B cell (primary cell): ENCODE measurements around the gene TIMP2. TPM values are rescaled to one million over a fixed set of nuclear protein-coding genes. Genes with fewer than 3 reads are reported as not detected.

Experiments used
- ATAC-seq: fragments of 200-7000 bp; cut with Tn5 transposase; one replicate; pipeline ENCODE4 v1.10.0; 2021; ENCODE audit warnings: low read depth, mild to moderate bottlenecking, moderate number of reproducible peaks, moderate library complexity
- CTCF ChIA-PET: fragments of 350-600 bp; sonication (Branson Sonifier 250); formaldehyde crosslinking; loops from one replicate; lab custom pipeline; 2021; ENCODE audit warnings: antibody characterized with exemption, inconsistent platforms; lab: Charles Lee
- POLR2A ChIA-PET: fragments of 350-600 bp; sonication (Branson Sonifier 250); formaldehyde crosslinking; loops from one replicate; lab custom pipeline; 2021; ENCODE audit warnings: antibody characterized with exemption; lab: Charles Lee
- DNase-seq: peaks from one replicate; pipeline ENCODE4 v3.0.0; 2013
- H2AFZ ChIP-seq: 2 replicates; pipeline ENCODE4 v1.6.1; 2012; ENCODE audit warnings: mild to moderate bottlenecking, low read depth, low read length; ENCODE audit not compliant: insufficient read depth, poor library complexity, severe bottlenecking
- H3K27ac ChIP-seq, 2 donors: 1 replicate in 1 of 2; 2 replicates in 1 of 2; pipeline ENCODE4 v1.5.1; 2012 to 2013; ENCODE audit warnings: low read length in 2 of 2, mild to moderate bottlenecking in 2 of 2, moderate library complexity in 1 of 2
- H3K27me3 ChIP-seq, 4 experiments: fragments of 200-600 bp in 1 of 4; sonication (generic) in 1 of 4; replicated peaks in 1 of 4; 1 replicate in 2 of 4; 2 replicates in 2 of 4; pipeline versions ENCODE4 v1.6.1 to v1.7.0; 2013 to 2016; ENCODE audit warnings: low read length in 3 of 4, mild to moderate bottlenecking in 2 of 4, mixed read lengths in 1 of 4, moderate library complexity in 1 of 4; ENCODE audit not compliant: insufficient read depth in 4 of 4, control insufficient read depth in 3 of 4; ENCODE audit errors: control extremely low read depth in 1 of 4
- H3K36me3 ChIP-seq, 2 experiments: replicated peaks in 1 of 2; 1 replicate in 1 of 2; 2 replicates in 1 of 2; pipeline versions ENCODE4 v1.6.1 to v1.7.1; 2013; ENCODE audit warnings: low read length in 1 of 2; ENCODE audit not compliant: insufficient read depth in 2 of 2, control insufficient read depth in 1 of 2; ENCODE audit errors: control extremely low read depth in 1 of 2, extremely low read depth in 1 of 2
- H3K4me1 ChIP-seq, 2 donors: fragments of 200-600 bp in 1 of 2; sonication (generic) in 1 of 2; 1 replicate in 1 of 2; 2 replicates in 1 of 2; pipeline versions ENCODE4 v1.5.1 to v1.6.1; 2013 to 2017; ENCODE audit warnings: low read length in 2 of 2; ENCODE audit not compliant: control insufficient read depth in 2 of 2, insufficient read depth in 2 of 2
- H3K4me2 ChIP-seq: replicated peaks from 2 replicates; pipeline ENCODE3; 2012; ENCODE audit warnings: mild to moderate bottlenecking, low read depth, low read length; ENCODE audit not compliant: poor library complexity, severe bottlenecking
- H3K4me3 ChIP-seq, 5 experiments: fragments of 200-600 bp in 1 of 5; sonication (generic) in 1 of 5; 1 replicate in 3 of 5; 2 replicates in 2 of 5; pipeline versions ENCODE4 v1.5.1 to v1.7.0; 2011 to 2016; ENCODE audit warnings: low read length in 4 of 5, mild to moderate bottlenecking in 4 of 5, low read depth in 2 of 5, control low read depth in 1 of 5, moderate library complexity in 1 of 5; ENCODE audit not compliant: insufficient read depth in 1 of 5; ENCODE audit errors: control extremely low read depth in 1 of 5, extremely low read depth in 1 of 5
- H3K79me2 ChIP-seq: fragments of 200-600 bp; sonication (generic); one replicate; pipeline ENCODE4 v1.6.0; 2016; ENCODE audit warnings: low read length; ENCODE audit not compliant: control insufficient read depth, insufficient read depth
- H3K9ac ChIP-seq: fragments of 200-600 bp; sonication (generic); 2 replicates; pipeline ENCODE4 v1.6.1; 2017; ENCODE audit warnings: mild to moderate bottlenecking, low read length, moderate library complexity
- H3K9me3 ChIP-seq, 3 donors: one replicate each; pipeline versions ENCODE4 v1.6.1 to v1.7.1; 2013; ENCODE audit warnings: low read length in 2 of 3; ENCODE audit not compliant: control insufficient read depth in 2 of 3, insufficient read depth in 1 of 3; ENCODE audit errors: control extremely low read depth in 1 of 3
- H4K20me1 ChIP-seq: 2 replicates; pipeline ENCODE4 v1.6.0; 2012; ENCODE audit warnings: mild to moderate bottlenecking, low read length; ENCODE audit not compliant: insufficient read depth, control insufficient read depth, poor library complexity, severe bottlenecking
- H3K27ac Mint-ChIP-seq: one replicate; pipeline ENCODE4 v1.8.0; 2021; ENCODE audit warnings: mixed read lengths
- H3K27me3 Mint-ChIP-seq: one replicate; pipeline ENCODE4 v1.8.0; 2021; ENCODE audit warnings: mixed read lengths
- H3K4me1 Mint-ChIP-seq: one replicate; pipeline ENCODE4 v1.8.0; 2021; ENCODE audit warnings: mixed read lengths
- H3K4me3 Mint-ChIP-seq: one replicate; pipeline ENCODE4 v1.8.0; 2021; ENCODE audit warnings: mixed read lengths
- H3K9me3 Mint-ChIP-seq: one replicate; pipeline ENCODE4 v1.8.0; 2022; ENCODE audit warnings: mixed read lengths; ENCODE audit not compliant: insufficient read depth
- CTCF ChIP-seq: fragments of 200-600 bp; IDR thresholded peaks from one replicate; pipeline ENCODE4 v1.8.0; 2022; ENCODE audit warnings: antibody characterized with exemption, mild to moderate bottlenecking
- EZH2 ChIP-seq: IDR thresholded peaks from 2 replicates; pipeline ENCODE4 v1.6.1; 2012; ENCODE audit warnings: borderline replicate concordance, low read depth, mild to moderate bottlenecking, moderate library complexity, low read length; ENCODE audit not compliant: insufficient read depth, poor library complexity, severe bottlenecking
- WGBS: methylation state at CpG from one replicate; pipeline ENCODE4 v1.1.5; 2013; ENCODE audit warnings: missing lambda C conversion rate; ENCODE audit not compliant: insufficient coverage; 5-methylcytosine and 5-hydroxymethylcytosine counted together
- intact Hi-C: fragments of 100-400 bp; cut with micrococcal nuclease; formaldehyde crosslinking; loops from one replicate; pipeline ENCODE4 v1.10.0; 2022
- polyA plus RNA-seq: library from polyadenylated mRNA; depleted of rRNA; stranded (reverse); fragments of >200 nt; gene quantifications from 2 replicates; pipeline ENCODE4 v1.2.3, GENCODE V29; 2012
- total RNA-seq, 2 donors: library from RNA; stranded (reverse); fragments of 120-200 nt in 1 of 2; gene quantifications; 1 replicate in 1 of 2; 2 replicates in 1 of 2; pipeline versions ENCODE4 v1.2.3 to v1.2.4, GENCODE V29; 2013 to 2022

Gene TIMP2
- total and polyA plus RNA-seq, 2 donors (not counting 1 experiment from before 2014, with no cell fraction given) = 4.8 to 10.0 TPM

DNA sequence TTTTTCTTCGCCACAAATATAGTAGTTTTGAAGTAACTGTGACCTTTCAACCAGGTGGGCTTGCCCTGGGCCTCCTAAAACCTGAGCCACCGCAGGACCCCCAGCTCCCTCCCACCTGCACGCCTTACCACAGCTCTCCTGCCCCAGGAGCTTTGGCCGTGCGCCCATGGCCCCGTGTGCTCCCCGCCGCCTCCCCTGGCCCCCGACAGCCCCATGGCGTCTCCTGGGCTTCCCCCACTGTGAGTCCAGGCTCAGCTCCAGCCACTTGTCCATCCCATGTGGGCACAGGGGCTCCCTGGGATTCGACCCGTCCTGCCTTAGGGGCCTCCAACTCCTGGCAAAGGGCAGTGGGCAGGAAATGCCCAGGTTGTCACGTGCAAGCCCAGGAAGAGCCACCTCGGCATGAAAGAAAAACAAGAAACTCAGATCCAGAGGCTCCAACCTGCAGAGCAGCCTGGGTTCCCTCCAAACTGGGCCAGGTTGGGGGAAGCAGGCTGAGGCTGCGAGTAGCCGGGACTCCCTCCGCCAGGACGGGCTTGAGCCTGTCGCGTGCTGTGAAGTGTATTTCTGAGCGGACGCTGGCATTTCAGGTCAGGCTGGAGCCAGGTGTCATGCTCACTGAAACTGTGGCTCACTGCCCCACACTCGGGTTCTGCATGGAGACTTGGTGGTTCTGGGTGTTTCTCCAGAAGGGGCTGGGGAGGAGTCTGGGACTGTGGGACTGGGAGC, 48.8 kb upstream of the TIMP2 start:
- Histone ChIP-seq H3K27me3 (no peaks in the 10 kb centered on the region), H3K9me3 (no peaks in the 10 kb centered on the region), H3K79me2 (no peaks in the 10 kb centered on the region), H3K27ac (no peak overlapping the region), H2AFZ (no peak overlapping the region), H4K20me1 (no peaks in the 10 kb centered on the region), H3K4me1 (peaks cover 11 to 28% of the 10 kb centered on the region in 2 donors), H3K9ac (no peak overlapping the region), H3K36me3 (no peaks in the 10 kb centered on the region), H3K4me2 (no peak overlapping the region), H3K4me3 (no peak overlapping the region)
- DNase-seq (no peak), ATAC-seq (no peak)
- Mint-ChIP-seq H3K27ac (no peak overlapping the region), H3K27me3 (peaks cover 3% of the 10 kb centered on the region), H3K4me3 (no peak overlapping the region), H3K4me1 (peaks cover 14% of the 10 kb centered on the region), H3K9me3 (no peaks in the 10 kb centered on the region)
- WGBS = 89% methylated on average over 23 of the region's 23 CpGs
- ChIA-PET CTCF (interaction anchor here (0.8 to 7.1 kb wide), 2 partner anchors 102 to 108 kb away, joined by 3 to 119 read pairs; no protein-coding TSS in a partner anchor), POLR2A (no interaction called here)
- intact Hi-C loops = no loop called here
- TF ChIP-seq CTCF (no peak), EZH2 (no peak)

DNA sequence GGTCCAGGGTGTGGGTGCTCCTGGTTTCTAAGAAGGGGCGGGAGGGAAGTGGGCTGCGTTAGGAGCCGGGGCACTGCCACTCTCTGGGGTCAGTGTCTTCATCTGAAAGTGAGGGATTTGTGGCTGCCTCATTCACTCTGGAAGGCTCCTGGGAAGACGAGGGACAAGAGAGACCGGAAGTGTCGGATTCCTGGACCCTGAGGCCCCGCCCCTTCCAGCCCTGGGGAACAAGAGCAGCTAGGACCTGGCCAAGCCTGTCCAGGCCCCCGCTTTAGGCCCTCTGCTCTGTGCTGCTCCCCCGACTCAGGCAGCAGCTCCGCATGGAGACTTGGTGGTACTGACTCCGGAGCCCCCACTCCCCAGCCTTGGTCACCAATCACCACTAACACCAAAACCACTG, 48.0 kb upstream of the TIMP2 start:
- Mint-ChIP-seq H3K4me1 (peaks cover 14% of the 10 kb centered on the region), H3K4me3 (no peak overlapping the region), H3K27ac (no peak overlapping the region), H3K9me3 (no peaks in the 10 kb centered on the region), H3K27me3 (peaks cover 3% of the 10 kb centered on the region)
- 93% methylated on average over 11 of the region's 11 CpGs for WGBS
- TF ChIP-seq EZH2 (no peak), CTCF (no peak)
- no peak overlapping the region for H3K27ac ChIP-seq
- ATAC-seq = no peak
- H3K79me2 ChIP-seq = no peaks in the 10 kb centered on the region
- no peak for DNase-seq
- no peak overlapping the region for H2AFZ ChIP-seq
- no peaks in the 10 kb centered on the region for H3K27me3 ChIP-seq
- CTCF ChIA-PET = interaction anchor here (0.8 to 7.1 kb wide), 2 partner anchors 102 to 107 kb away, joined by 3 to 119 read pairs; no protein-coding TSS in a partner anchor
- H4K20me1 ChIP-seq = no peaks in the 10 kb centered on the region
- H3K36me3 ChIP-seq = no peaks in the 10 kb centered on the region
- no peak overlapping the region for H3K4me3 ChIP-seq
- POLR2A ChIA-PET = no interaction called here
- H3K4me2 ChIP-seq = no peak overlapping the region
- intact Hi-C loops = no loop called here
- H3K9me3 ChIP-seq = no peaks in the 10 kb centered on the region
- H3K4me1 ChIP-seq = peaks cover 11 to 28% of the 10 kb centered on the region in 2 donors
- no peak overlapping the region for H3K9ac ChIP-seq
